ENCODE results near the gene STAT5A. TPM values are rescaled to one million over a fixed set of nuclear protein-coding genes. Genes with fewer than 3 reads are reported as not detected.

The STAT5A gene
- total RNA-seq, 2 donors from 2014 or later: 16.9 to 51.2 TPM

DNA sequence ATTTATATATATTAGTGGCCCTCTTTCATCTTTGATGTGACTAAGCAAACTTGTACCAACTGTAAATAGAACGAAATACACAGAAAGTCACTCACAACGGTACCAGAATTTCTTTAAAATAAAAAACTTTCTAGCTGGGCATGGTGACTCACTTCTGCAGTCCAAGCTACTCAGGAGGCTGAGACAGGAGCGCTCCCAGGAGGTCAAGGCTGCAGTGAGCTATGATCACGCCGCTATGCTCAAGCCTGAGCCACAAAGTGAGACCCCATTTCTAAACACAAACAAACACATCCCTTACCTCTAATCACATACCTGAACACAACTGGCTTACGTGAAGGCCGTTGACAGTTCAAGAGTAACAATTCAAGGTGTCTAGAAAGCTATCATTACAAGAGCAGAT, 41.8 kb upstream of the STAT5A start:
- Histone ChIP-seq H3K9me3 (no peaks in the 10 kb centered on the region), H3K27me3 (no peaks in the 10 kb centered on the region), H3K4me1 (peaks cover 0 to 26% of the 10 kb centered on the region in 2 donors), H3K27ac (peak overlapping the region; percentile 15 to 82), H3K4me3 (no peak overlapping the region), H3K36me3 (no peaks in the 10 kb centered on the region)
- no peak for DNase-seq (ENCODE audit: low spot score)
- TF ChIP-seq, protein P1, sequence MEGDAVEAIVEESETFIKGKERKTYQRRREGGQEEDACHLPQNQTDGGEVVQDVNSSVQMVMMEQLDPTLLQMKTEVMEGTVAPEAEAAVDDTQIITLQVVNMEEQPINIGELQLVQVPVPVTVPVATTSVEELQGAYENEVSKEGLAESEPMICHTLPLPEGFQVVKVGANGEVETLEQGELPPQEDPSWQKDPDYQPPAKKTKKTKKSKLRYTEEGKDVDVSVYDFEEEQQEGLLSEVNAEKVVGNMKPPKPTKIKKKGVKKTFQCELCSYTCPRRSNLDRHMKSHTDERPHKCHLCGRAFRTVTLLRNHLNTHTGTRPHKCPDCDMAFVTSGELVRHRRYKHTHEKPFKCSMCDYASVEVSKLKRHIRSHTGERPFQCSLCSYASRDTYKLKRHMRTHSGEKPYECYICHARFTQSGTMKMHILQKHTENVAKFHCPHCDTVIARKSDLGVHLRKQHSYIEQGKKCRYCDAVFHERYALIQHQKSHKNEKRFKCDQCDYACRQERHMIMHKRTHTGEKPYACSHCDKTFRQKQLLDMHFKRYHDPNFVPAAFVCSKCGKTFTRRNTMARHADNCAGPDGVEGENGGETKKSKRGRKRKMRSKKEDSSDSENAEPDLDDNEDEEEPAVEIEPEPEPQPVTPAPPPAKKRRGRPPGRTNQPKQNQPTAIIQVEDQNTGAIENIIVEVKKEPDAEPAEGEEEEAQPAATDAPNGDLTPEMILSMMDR (IDR thresholded peaks at IDR 0.05): no peak

DNA sequence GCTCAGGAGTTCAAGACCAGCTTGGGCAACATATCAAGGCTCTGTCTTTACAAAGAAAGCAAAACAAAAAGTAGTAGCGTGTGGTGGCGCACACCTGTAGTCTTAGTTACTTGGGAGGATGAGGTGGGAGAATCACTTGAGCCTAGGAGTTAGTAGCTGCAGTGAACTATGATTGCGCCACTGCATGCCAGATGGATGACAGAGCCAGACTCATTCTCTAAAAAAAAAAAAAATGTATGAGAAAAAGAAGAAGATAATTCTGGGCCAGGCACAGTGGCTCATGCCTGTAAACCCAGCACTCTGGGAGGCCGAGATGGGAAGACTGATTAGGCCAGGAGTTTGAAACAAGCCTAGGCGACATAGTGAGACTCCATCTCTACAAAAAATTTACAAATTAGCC, 40.6 kb upstream of the STAT5A start:
- TF ChIP-seq, protein P1 (IDR thresholded peaks at IDR 0.05): no peak
- H3K9me3 ChIP-seq: no peaks in the 10 kb centered on the region
- peak overlapping the region; percentile 82 to 93 for H3K27ac ChIP-seq
- no peak overlapping the region for H3K4me3 ChIP-seq
- no peak for DNase-seq (ENCODE audit: low spot score)
- H3K36me3 ChIP-seq: no peaks in the 10 kb centered on the region
- peaks cover 0 to 34% of the 10 kb centered on the region in 2 donors for H3K4me1 ChIP-seq
- no peaks in the 10 kb centered on the region for H3K27me3 ChIP-seq

DNA sequence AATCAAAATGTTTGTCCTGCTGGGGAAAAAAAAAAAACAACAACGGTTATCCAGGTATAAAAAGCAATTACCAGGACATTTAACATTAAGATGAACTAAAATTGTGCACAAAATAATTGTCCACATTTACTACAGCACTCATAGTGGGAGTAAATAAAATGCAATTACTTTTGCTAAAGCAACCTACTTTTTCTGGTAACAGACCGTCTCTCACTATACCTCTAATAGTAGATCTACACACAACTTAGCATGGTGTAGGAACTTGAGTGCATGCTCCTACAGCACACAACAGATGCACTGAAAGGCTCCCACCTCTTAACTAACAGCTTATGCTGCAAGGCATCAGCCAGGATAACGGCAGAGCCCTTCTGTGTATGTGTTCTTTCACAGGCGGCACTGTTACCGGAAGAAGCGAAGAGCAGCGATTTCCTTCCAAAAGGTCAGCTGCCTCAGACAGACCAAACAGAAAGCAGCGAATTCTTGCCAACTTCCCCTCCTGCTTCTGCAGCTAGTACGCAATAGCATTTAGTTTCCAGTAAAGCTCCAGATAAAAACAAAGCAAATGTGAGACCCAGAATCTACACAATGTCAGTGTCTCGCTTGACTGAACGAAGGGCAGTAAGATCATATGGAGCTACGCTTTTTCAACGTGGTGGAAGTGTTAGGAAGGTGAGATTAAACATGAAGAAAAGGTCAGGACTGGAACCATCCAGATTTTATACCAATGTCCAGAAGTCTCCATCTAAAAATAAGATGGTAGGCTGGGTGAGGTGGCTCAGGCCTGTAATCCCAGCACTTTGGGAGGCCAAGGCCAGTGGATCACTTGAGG, 39.7 kb upstream of the STAT5A start:
- TF ChIP-seq, protein P1 (IDR thresholded peaks at IDR 0.05): no peak

DNA sequence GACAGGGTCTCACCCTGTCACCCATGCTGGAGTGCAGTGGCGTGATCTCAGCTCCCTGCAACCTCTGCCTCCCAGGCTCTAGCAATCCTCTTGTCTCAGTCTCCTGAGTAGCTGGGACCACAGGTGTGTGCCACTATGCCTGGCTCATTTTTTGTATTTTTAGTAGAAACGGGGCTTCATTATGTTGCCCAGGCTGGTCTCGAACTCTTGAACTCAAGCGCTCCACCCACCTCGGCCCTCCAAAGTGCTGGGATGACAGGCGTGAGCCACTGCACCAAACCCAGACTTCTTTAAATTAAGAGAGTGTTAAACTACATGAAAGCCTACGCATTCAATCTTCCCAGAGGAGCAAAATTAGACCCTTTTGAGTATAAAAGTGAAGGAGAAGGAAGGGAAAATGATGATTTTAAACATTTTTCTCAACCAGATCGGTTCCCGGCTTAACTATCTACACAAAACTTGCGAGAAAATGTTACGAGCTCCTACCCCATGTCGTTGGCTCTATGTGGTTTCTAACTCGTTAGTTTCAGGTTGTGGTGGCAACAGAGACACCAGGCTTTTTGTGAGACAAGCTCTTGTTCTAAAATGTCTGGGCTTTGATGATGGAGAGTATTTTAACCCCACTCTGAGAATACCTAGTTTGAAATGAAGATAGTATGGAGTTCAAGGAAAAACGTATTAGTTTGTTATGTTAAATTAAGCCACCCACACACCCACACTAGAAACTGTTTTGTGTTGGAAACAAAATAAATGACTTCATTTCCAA, 38.4 kb upstream of the STAT5A start:
- no peak for DNase-seq (ENCODE audit: low spot score)
- TF ChIP-seq, protein P1 (IDR thresholded peaks at IDR 0.05): no peak
- peaks cover 0 to 44% of the 10 kb centered on the region in 2 donors for H3K4me1 ChIP-seq
- no peak overlapping the region for H3K4me3 ChIP-seq
- no peaks in the 10 kb centered on the region for H3K9me3 ChIP-seq
- H3K27me3 ChIP-seq: no peaks in the 10 kb centered on the region
- H3K27ac ChIP-seq: peak overlapping the region; percentile 82 to 93
- H3K36me3 ChIP-seq: no peaks in the 10 kb centered on the region

More for the DNA sequence above, 39.7 kb upstream of the STAT5A start:
- Histone ChIP-seq H3K27ac (peak overlapping the region; percentile 82 to 93), H3K4me3 (peak overlapping the region; percentile 14 to 39), H3K27me3 (no peaks in the 10 kb centered on the region), H3K9me3 (no peaks in the 10 kb centered on the region), H3K36me3 (no peaks in the 10 kb centered on the region), H3K4me1 (peaks cover 0 to 41% of the 10 kb centered on the region in 2 donors)
- DNase-seq (ENCODE audit: low spot score): peak; percentile 94

DNA sequence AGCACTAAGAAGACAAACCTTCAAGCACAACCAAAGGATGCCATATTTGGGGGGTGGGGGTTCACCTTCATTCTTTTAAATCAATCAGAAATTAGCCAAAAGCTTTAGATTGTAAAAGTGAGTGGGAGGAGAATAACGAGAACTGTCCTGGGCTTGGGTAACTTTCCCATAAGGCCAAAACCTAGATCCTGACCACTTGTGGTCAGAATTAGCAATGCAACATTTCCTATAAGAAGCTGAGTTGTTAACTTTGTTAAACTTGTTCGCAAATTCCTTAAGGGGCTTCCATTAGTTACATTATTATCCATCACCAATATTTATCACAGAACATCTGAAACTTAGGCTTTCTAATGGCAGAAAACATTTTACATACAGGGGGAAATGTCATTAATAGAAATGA, 37.2 kb upstream of the STAT5A start:
- no peaks in the 10 kb centered on the region for H3K9me3 ChIP-seq
- no peaks in the 10 kb centered on the region for H3K27me3 ChIP-seq
- no peak for DNase-seq (ENCODE audit: low spot score)
- peaks cover 0 to 53% of the 10 kb centered on the region in 2 donors for H3K4me1 ChIP-seq
- TF ChIP-seq, protein P1 (IDR thresholded peaks at IDR 0.05): peak in 1 of 2 donors; percentile 50
- H3K27ac ChIP-seq: no peak overlapping the region
- H3K4me3 ChIP-seq: no peak overlapping the region
- no peaks in the 10 kb centered on the region for H3K36me3 ChIP-seq

All from right atrium auricular region (tissue), 2 donors.